Glutamatergic neuron (in vitro differentiated cells): ENCODE results near the gene TMIGD3. TPM values are rescaled to one million over a fixed set of nuclear protein-coding genes. Genes with fewer than 3 reads are reported as not detected.

Experiments used
- DNase-seq: peaks from one replicate; pipeline ENCODE4 v3.0.0; 2022
- H3K27ac Mint-ChIP-seq: one replicate; pipeline ENCODE4 v1.8.0; 2020; ENCODE audit warnings: mild to moderate bottlenecking, mixed read lengths, inconsistent platforms; ENCODE audit not compliant: unreplicated experiment
- H3K27me3 Mint-ChIP-seq: one replicate; pipeline ENCODE4 v1.8.0; 2020; ENCODE audit warnings: mild to moderate bottlenecking, moderate library complexity, mixed read lengths, inconsistent platforms; ENCODE audit not compliant: unreplicated experiment
- H3K36me3 Mint-ChIP-seq: one replicate; pipeline ENCODE4 v1.8.0; 2020; ENCODE audit warnings: mild to moderate bottlenecking, mixed read lengths, inconsistent platforms; ENCODE audit not compliant: unreplicated experiment
- H3K4me1 Mint-ChIP-seq: one replicate; pipeline ENCODE4 v1.8.0; 2020; ENCODE audit warnings: mild to moderate bottlenecking, low read depth, mixed read lengths, inconsistent platforms; ENCODE audit not compliant: unreplicated experiment
- H3K4me3 Mint-ChIP-seq: one replicate; pipeline ENCODE4 v1.8.0; 2020; ENCODE audit warnings: mild to moderate bottlenecking, mixed read lengths, inconsistent platforms; ENCODE audit not compliant: unreplicated experiment
- H3K9me3 Mint-ChIP-seq: one replicate; pipeline ENCODE4 v1.8.0; 2020; ENCODE audit warnings: mild to moderate bottlenecking, moderate library complexity, mixed read lengths, inconsistent platforms; ENCODE audit not compliant: unreplicated experiment
- total RNA-seq: library from RNA; stranded (reverse); fragmentation: NEBNext Ultra II Directional; extraction: Animal tissue kit (Norgen Biotek cat#: 25700); gene quantifications from one replicate; pipeline ENCODE4 v1.2.1, GENCODE V29; 2021; ENCODE audit not compliant: unreplicated experiment
- TF ChIP-seq, protein P1 (sequence below): fragments of 200-600 bp; sonication (generic); IDR thresholded peaks from one replicate; pipeline ENCODE4 v1.5.0; 2021; ENCODE audit not compliant: partially characterized antibody, unreplicated experiment

The TMIGD3 gene
- total RNA-seq, 1 donor from 2014 or later, result not detected

DNA sequence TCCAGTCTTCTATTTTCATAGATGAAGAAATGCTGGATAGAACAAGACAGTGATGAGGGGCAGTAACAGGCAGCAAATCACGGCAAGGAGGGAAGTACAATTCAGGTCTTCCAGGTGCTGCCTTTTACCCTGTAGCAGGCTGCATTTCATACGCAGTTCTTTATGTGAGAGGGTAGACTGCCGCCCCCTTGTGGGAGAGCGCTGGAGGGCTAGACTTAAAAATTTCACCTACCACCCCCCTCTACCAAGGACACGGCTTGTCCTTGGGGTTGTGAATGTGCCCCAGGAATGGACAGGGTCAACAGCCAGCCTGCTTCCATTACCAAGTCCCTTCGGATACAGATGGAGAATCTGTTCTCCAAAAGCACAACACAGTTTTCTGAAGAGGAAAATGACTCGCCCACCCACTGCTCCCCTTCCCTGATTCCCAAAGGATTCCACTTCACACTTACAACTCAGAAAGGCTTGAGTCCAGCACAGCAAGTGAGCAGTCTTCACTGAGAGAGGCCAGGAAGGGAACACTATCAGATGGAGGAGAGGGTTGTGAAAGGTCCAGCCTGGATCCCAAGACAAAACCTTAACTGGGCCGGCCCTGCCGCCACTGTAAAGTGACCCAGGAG, 61.8 kb downstream of the TMIGD3 start:
- peak; percentile 66 for DNase-seq
- Mint-ChIP-seq H3K9me3 (no peaks in the 10 kb centered on the region), H3K27ac (no peak overlapping the region), H3K4me1 (no peaks in the 10 kb centered on the region), H3K4me3 (no peak overlapping the region), H3K36me3 (no peaks in the 10 kb centered on the region), H3K27me3 (peaks cover 2% of the 10 kb centered on the region)
- TF ChIP-seq, protein P1, sequence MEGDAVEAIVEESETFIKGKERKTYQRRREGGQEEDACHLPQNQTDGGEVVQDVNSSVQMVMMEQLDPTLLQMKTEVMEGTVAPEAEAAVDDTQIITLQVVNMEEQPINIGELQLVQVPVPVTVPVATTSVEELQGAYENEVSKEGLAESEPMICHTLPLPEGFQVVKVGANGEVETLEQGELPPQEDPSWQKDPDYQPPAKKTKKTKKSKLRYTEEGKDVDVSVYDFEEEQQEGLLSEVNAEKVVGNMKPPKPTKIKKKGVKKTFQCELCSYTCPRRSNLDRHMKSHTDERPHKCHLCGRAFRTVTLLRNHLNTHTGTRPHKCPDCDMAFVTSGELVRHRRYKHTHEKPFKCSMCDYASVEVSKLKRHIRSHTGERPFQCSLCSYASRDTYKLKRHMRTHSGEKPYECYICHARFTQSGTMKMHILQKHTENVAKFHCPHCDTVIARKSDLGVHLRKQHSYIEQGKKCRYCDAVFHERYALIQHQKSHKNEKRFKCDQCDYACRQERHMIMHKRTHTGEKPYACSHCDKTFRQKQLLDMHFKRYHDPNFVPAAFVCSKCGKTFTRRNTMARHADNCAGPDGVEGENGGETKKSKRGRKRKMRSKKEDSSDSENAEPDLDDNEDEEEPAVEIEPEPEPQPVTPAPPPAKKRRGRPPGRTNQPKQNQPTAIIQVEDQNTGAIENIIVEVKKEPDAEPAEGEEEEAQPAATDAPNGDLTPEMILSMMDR, result peak; percentile 62

DNA sequence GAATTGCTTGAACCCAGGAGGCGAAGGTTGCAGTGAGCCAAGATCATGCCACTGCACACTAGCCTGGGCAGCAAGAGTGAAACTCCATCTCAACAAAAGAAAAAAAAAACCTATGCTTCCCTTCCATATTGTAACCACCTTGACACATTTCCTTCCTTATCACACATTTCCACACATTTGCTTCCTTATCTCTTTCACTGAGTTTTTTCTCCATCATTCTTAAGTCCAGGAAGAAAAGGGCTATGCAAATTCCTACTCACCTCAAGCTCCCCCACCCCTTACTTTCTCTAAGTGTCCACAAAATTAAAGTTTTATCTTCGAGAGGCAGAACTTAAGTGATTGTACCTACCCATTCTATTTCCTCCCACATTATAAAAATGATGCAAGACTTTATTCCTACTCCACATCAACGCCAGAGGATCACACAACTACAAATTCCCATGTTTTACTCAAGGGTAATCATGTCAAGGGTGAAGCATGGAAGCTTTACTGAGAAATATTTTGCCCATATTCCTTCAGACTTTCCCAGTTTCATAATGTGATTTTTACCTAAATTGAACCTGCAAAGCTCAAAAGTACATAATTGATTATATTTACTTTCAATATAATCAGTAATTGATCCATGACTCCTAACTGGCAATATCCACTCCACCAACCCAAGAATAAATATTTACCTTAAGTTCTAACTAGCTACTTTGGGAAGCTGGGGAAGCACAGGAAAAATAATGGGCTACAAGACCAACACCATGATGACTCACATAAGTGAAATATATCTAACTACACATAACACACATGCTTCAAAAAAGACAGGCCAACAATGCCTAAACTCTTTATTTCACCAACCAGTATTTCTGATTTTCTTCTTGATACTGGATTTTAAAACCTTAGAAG, 63.7 kb downstream of the TMIGD3 start:
- H3K27ac Mint-ChIP-seq, result no peak overlapping the region
- H3K36me3 Mint-ChIP-seq, result no peaks in the 10 kb centered on the region

DNA sequence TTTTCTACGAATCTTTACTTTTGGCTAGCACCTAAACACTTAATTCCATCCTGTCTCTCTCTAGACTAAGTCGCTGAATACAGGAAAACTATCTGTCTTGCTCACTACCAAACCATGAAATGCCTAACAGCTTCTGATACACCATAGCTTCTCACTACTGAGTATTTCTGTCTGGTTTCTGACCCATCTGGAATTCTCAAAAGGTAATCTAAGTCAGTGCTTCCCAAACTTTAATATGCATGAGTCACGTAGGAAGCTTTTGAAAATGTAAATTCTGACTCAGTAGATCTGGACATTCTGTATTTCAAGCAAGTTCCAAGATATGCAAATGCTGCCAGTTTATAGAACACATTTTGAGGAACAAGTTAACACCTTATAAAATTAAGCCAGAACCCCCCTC, 66.7 kb downstream of the TMIGD3 start:
- TF ChIP-seq, protein P1, result no peak
- H3K4me1 Mint-ChIP-seq, result no peaks in the 10 kb centered on the region
- no peaks in the 10 kb centered on the region for H3K9me3 Mint-ChIP-seq
- DNase-seq, result no peak
- H3K27ac Mint-ChIP-seq, result no peak overlapping the region
- no peaks in the 10 kb centered on the region for H3K36me3 Mint-ChIP-seq
- H3K4me3 Mint-ChIP-seq, result no peak overlapping the region
- H3K27me3 Mint-ChIP-seq, result peaks cover 3% of the 10 kb centered on the region

More for the DNA sequence above, 63.7 kb downstream of the TMIGD3 start:
- TF ChIP-seq, protein P1, result no peak
- H3K27me3 Mint-ChIP-seq, result peaks cover 3% of the 10 kb centered on the region
- H3K4me1 Mint-ChIP-seq, result no peaks in the 10 kb centered on the region
- no peak for DNase-seq
- H3K9me3 Mint-ChIP-seq, result no peaks in the 10 kb centered on the region
- no peak overlapping the region for H3K4me3 Mint-ChIP-seq

Other genes starting within 250 kb of the TMIGD3 start
- not detected for gene CHIA, start 212.8 kb downstream of the TMIGD3 start, total RNA-seq
- 2.5 TPM for gene OVGP1, start 75.9 kb downstream of the TMIGD3 start, total RNA-seq
- gene WDR77, start 54.4 kb downstream of the TMIGD3 start, total RNA-seq, result 39.6 TPM
- gene ATP5PB, start 54.2 kb downstream of the TMIGD3 start, total RNA-seq, result 272 TPM
- gene C1orf162, start 29.6 kb downstream of the TMIGD3 start, total RNA-seq, result 1.1 TPM
- not detected for gene ADORA3, start within 50 bp of the TMIGD3 start, total RNA-seq
- gene RAP1A, start 116.2 kb upstream of the TMIGD3 start, total RNA-seq, result 17.9 TPM
- gene INKA2, start 235.8 kb upstream of the TMIGD3 start, total RNA-seq, result 112 TPM